Medulla oblongata (tissue), 1 donor: Measurements from ENCODE around the gene TMEM59L.
A peak's percentile ranks its signal among the peaks of the same experiment; 100 is the strongest.
"Not testable (repeated sequence)": the region's sequence is repeated elsewhere in the genome, so short reads cannot be mapped to it uniquely, and the experiment has no call there.

Experiments used
- DNase-seq: peaks from one replicate; pipeline ENCODE4 v3.0.0-alpha.2; 2015; ENCODE audit errors: extremely low spot score

TMEM59L gene

DNA sequence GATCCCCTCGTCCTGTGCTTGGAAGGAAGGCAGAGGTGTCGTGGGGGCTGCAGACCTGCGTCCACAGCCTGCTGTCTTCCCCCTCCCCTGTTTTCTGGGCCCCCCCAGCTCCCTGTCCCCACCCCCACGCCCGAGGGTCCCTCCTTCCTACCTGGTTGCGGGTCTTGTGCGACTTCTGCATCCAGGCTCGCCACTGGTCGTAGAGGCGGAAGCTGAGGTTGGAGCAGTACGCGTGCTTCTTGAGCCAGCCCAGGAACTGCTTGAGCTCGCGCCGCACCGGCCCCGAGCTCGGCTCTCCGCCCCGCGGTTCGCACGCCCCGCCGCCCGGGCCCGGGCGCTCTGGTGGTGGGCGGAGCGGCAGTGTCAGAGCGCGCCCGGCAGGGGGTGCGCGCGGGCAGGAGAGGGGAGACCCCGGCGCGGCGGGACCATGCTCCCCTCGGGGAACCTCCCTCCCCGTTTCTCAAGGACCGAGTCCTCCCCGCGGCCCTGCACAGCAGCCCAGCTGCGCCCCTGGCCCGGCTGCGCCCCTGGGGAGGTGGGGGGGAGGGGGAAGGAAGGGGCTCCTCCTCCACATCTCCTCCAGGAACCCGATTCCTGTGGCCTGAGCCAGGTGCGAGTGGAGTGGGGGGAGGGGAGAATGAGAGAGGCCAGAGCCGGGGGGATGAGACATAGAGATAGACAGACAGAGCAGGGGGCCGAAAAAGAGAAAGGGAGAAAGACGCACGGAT lies 18.4 kb upstream of the TMEM59L start:
- peak; percentile 68 for DNase-seq

DNA sequence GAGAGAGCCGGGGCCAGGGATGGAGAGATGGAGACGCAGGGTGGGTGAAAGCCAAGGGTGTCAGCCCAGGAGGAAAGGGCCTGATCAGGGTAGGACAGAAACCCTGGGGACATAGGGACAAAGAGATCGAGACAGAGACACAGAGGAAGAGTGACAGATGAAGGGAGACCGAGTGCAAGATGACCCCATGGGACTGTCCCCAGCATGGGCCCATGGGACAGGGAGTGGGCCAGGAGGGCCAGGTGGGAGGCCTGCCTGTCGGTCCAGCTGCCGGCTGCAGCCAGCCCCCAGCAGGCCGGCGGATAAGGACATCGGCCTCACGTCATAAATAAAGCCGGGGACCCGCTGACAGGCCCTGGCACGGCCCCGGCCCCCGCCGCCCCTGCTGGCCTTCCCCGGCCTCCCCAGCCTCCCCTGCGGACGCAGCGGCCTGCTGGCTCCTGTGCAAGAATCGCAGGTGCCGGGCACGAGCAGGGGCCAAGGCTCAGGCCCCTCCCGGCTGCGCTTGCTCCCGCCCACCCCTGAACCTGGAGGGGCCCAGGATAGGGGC lies 17.8 kb upstream of the TMEM59L start:
- DNase-seq = no peak

DNA sequence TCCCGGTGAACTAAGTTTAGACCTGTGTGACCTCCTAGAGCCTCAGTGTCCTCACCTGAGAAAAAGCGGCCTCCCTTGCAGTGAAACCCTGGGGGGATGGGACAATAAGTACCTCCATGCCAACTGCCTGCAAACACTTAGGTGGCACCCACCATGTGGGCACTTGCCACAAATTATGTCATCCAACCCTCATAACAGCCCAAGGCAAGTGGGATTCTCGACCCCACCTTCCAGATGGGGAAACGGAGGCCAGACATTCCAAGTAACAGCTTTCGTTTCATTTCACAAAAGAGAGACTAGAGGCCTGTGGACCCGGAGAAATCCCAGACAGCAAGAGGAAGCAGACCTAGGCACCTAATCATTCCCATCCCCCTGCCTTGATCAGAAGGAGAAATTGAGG lies 17.2 kb upstream of the TMEM59L start:
- DNase-seq = no peak

DNA sequence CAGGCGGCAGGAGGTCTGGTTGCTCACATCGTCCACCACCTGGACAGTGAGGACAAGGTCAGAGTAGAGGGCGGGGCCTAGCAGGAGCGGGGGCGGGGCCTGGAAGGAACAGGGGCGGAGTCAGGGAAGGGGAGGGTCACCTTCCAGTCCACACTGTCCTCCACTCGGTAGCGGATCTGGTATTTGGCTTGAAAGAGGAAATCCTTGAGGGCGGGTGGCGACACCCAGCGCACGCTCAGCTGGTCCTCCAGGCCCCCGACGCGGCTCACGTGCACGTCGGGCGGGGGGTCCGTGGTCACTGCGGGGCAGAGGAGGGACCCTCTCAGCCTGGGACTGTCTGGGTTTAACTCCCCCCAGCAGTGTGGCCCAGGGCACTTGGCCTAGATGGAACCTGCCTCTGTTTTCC lies 15.9 kb upstream of the TMEM59L start:
- no peak for DNase-seq

DNA sequence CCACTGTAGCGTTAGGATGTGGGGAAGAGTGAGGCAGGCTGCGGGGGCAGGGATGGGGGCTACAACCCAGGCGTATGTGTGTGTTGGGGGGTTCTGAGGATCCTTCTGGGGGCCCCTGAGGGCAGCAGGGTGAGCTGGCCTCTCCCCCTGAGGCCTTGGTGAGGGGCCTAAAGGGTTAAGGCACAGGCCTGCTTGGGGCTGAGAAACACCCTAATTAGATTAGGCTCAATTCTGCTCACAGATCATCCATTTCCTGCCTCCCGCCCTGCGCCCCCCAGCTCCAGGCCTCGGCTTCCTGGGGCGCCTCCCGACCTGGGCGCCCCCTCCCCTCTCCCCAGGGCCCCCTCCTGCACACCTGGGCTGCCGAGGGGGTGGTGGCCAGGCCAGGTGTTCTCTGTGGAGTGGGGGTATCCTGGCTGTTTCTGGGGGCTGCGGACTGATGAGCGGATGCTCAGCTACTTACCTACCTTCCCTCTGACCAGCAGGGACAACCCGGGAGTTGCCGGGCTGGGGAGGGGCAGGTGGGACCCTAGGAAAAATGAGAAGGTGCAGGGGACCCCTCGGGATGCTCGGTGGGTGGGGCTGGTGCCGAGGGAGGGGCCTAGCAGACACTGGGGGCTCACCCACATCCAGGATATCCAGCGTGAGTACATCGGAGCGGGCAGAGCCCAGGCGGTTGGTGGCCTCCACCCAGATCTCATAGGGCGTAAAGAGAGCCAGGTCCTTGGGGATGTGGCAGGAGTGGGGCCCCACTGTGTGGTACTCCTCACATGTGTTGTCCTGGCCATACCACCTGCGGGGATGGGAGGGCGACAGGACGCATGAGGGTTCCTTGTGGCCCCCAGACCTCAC lies 14.6 kb upstream of the TMEM59L start:
- DNase-seq = no peak

DNA sequence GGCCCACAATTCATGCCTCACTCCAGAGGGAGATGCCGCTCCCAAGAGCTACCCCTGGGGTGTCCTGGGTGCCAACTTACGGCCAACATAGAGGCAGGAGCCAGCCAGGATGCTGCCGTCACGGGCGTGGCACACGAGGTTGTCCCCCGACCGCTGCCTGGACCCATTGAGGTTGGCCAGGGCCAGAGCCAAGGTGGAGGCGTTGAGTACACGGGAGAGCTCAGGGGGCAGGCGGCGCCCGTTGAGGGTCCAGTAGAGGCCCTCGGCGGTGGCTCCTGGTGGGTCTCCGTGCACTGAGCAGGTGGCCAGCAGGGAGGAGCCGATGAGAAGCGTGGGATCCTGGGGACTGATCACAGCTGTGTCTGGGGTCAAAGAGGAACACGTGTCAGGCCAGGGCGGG lies 13.2 kb upstream of the TMEM59L start:
- no peak for DNase-seq

DNA sequence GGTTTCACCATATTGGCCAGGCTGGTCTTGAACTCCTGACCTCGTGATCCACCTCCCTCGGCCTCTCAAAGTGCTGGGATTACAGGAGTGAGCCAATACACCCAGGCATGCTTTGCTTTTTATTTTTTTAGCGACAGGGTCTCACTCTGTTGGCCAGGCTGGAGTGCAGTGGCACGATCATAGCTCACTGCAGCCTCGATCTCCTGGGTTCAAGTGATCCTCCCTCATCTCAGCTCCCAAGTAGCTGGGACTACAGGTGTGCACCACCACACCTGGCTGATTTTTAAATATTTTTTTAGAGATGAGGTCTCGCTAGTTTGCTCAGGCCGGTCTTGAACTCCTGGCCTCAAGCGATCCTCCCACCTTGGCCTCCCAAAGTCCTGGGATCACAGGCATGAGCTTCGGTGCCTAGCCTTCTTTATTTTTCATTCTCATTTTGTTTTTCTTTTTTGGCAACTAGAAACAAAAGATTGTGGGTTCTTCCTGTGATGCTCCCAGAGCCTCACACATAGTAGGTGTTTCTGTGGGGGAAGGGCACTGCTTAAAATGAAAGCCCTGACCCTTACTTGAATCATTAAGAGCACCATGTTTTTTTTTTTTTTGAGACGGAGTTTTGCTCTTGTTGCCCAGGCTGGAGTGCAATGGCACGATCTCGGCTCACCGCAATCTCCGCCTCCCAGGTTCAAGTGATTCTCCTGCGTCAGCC lies 11.8 kb upstream of the TMEM59L start:
- not testable (repeated sequence) for DNase-seq

DNA sequence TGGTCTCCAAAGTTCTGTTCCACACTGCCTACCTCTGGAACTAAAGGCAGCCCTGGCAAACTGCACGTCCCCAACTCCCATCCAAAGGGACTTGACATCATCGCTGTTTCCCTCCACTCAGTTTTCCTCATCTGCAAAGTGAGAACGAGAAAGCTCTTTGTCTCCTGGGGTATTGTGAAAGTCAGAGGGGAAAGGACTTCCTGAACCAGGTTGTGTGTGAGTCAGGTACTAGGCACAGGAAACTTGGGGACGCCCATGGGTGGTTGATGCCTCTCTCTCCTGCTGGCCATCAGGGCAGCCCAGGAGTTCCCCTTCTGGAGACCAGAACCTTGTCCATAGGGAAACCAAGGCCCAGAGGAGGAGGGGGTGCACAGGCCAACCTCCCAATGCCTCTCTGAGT lies 10.8 kb upstream of the TMEM59L start:
- no peak for DNase-seq

DNA sequence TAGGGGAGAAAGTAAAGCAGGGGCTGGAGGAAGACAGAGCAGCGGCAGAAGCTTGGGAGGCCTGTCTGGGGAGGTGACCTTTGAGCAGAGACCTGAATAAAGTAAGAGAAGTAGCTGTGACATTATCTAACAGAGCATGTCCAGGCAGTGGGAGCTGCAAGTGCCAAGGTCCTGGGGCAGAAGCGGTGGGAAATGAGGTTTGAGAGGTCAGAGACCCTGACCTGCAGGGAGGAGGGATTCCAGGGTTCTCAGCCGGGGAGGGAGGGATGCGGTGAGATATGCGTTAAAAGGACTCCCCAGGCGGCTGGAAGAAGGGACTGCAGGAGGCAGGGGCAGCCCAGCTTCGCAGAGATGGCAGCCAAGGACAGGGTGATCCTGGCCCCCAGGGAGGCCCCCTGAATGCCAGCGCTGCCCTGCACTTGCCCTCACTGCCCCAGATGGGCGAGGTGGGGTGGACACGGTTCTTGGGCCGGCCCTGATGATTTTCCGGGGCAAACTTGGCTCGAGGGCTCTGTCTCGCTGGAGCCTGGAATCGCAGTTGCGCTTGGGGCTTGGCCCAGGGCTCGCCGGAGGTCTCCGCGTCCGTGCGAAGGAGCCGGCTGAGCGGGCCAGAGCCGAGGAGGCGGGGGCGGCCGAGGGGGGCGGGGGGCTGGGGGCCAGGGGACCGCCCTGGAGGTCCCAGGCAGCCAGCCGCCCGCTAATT lies 9.3 kb upstream of the TMEM59L start:
- DNase-seq = no peak

DNA sequence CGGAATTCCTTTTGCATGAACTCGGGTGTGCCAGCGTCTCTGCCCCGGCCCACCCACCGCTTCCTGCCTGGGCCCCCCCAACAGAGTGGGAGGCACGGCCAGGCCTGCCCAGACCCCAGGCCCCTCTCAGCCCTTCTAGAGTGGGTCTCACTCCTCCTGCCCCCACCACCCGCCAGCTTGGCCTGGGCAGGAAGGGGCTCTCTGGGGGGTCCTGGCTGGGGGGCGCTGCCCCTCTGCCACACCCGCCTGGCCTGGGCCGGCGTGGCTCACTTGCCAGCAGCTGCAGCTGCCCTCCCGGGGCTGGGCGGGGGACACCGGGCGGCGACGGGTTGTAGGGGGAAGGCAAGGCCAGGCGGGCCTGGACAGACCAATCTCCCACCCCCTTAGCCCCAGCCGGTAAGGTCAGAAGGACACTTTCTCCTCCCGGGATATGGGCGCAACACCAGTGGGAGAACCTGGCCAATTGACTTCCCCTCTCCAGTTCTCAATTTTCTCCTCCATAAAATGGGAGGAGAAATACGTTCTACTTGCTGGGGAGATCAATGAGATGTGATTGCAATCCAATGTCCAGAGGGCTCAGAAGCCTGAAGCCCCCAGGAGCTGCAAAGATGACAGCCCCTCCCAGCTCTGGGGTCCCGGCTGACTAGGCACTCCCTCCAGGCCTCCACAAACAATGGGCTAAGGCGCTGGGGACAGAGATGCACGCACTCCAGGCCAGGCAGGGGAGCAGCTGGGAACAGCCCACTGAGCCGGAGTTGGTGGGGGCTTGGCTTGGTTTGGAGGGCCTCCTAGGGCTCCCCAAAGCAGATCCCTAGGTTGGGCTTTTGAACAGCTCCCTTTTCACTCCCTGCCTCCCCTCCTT lies 8.5 kb upstream of the TMEM59L start:
- no peak for DNase-seq

DNA sequence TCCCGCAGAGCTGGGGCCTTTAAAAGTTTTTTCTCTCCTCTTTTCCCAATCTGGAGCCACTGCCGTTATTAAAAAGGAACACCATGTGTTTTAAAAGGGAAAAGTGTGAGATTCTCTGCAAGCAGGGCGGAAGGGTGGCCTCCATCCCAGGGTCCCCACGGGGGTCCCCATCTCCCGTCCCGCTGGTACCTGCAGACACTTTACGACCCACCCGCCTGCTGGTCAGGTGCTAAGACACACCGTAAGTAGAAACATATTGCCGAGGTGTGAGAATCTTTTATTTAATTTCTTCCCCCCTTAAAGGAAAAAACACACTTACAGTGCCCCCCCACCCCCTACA lies 7.9 kb upstream of the TMEM59L start:
- no peak for DNase-seq

DNA sequence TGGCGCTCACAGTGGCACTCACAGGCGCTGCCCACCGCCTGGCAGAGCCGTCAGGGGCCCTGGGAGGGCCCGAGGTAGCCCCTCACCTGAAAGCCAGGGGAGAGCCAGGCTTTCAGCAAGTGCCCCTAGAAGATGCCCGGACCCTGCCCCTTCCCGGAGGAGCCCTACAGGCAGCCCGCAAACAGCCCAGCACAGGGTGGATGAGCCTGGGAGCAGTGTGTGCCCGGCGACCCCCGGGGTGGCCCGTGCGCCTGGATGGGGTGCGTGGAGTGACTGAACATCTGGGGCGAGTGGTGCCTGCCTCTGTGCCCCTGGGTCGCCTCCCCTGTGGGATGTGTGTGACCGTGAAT lies 7.5 kb upstream of the TMEM59L start:
- DNase-seq = no peak

DNA sequence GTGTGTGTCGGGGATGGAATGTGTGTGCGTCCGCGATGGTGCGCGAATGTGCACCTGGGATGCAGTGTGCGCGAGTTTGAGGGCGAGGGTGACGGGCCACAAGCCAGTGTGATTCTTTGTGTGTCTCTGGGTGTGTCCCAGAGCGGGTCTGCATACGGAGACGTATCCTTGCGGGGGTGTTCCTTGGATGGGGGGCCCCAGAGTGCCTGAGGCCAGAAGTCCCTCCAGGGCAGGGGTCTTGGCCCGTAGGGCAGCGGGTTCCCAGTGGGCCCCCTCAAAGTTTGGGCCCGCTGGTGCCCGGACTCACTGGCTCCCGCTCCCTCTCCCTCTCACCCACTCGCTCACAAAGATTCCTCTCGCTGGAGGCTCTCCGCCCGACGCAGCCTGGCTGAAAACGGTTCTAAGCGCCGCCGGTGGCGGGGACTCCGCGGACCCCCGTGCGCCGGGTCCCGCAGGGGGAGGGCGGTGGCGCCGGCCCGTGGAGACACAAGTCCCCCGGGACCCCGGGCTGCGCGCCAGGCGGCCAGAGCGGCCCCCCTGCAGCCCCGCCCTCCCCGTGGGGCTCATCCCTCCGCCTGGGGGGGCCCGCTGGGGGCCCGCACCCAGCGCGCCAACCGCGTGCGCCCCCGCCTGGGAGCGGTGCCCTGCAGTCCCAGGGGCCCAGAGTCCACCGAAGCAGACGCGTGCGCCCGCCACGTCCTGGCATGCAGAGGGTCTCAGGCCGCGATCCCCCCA lies 7.0 kb upstream of the TMEM59L start:
- no peak for DNase-seq

DNA sequence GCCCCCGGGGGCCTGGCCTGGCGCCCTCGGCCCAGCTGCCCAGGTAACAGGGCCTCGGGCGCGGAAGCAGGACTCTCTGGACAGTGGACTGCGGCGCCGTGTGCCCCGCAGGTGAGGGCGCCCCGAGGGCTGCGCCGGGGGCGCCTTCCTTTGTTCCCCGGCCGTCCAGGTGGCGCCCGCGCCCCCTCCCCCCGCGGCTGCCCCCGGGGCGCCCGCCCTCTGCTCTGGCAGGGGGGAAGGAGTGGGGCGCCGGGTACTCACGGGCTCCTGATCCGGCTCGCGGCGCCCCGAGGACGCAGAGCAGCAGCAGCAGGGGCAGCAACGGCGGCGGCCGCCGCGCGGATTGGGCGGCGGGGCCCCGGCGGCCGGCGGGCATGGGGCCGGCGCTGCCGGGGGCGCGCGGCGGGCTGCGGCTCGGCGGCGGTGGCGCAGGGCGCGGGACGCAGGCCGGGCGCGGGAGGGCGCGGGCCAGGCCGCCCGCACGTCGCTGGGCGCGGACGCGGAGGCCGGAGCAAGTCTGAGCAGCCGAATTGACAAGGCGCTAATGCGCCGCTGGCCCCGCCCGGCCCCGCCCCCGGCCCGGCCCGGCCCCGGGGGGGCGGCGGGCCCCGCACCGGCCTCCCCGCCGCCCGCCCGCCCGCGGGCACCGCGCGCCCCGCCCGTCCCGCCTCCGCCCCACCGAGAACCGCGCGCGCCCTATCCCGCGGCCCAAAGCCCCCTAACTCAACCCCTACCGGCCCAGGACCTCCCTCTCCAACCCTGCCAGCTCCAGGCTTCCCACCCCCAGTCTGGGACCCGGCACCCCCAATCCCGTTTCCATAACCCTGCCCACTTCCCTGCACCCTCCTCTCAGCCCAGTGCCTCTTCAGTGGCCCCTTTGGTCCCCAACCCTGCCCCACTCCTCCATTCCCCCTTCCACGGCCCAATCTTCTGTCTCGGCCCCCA lies 6.1 kb upstream of the TMEM59L start, which contains the start of gene CRLF1:
Gene CRLF1, minus strand, starts transcription at position 519 of the 945 bp plus-strand sequence. Its CDS starts 143 bp downstream, at position 376.
- DNase-seq = no peak

DNA sequence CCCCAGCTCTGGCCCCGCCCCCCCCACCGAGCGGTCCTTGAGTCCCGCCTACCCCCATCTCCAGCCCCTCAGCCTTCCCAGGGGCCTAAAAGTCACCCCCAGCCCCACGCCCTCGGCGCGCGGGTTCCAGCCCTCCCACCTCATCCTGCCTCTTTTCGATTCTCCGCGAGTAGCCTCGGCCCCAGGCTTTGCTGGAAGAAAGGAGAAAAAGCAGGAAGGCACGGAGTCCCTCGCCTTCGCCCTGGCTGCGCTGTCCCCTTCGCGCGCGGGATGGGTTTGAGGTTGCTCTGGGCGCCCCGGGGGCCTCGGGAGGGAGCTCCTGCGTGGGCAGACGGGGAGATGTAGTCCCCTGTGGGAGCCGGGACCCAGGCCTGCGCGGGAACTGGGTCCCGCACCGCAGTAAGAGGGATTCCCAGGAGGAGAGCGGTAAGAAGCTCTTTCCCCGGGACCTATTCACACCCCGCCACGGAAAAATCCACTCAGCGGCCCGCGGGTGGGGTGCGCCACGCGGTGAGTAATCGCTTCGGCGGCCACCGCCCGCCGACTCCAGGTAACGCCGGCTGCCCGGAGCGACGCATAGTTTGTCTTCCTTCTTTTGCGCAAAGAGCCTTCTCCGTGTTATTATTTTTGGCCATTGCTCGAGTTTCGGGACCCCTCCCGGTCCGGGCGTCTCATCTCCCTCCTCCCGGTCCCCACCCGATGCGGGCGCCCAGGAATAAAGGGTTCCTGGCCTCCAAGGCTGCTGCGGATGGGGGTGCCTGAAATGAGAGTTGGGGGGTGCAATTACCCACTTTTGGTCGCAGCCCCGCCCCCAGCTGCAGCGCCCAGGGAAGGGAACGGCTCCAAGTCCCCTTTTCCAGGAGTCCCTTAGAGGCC lies 5.2 kb upstream of the TMEM59L start:
- no peak for DNase-seq

DNA sequence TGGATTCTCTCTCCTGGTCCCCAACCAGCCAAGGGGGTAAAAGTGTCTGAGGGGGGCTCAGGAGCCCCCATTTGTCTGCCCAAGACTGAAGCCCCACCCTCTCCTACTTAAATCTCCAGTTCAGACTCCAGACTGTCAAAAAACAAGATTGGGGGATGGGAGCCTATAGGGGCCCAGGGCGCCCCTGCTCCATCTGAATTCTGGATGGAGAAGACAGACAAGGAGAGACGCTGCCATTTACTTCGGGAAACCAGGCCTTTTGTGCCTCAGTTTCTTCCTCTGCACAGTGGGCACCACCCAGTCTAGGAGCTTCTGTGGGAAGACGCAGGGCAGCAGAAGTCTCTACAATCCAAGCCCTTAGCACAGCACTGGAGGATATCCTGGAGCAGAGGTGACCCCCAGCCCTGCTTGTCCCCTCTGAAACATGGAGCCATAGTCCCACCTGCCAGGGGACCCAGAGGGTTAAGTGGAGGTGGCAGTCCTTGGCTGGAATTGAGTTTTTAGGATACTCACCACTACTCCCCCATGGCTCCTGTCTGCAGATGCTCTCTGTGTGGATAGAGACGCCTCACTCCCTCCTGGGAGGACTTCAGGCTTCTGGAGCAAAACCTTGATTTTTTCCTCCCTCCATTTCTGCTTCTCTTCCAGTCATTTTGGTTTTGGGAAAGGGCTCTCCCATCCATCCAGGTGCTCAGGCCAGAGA lies 4.4 kb upstream of the TMEM59L start:
- no peak for DNase-seq
